ENCODE measurements around the gene ABHD12B.
"Not testable (repeated sequence)": the region's sequence is repeated elsewhere in the genome, so short reads cannot be mapped to it uniquely, and the experiment has no call there.

ABHD12B gene

DNA sequence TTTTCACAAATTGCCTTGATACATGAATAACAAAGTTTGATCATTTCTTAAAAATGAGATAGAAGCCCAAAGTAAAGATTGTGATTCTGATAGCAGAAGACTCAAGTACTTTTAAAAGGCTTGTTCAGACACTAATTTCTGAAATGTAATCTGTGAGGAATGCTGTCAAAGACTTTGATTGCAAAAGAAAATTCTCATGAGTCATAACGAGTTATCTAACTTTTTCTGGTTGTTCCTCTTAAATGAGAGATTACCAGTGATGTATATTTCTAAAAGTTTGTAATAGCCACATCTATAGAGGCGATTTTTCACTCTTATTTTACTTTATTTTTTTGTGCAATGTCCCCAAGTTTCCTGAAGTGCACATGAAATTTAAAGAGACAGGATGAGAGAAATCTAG lies 65.5 kb downstream of the ABHD12B start:
- no peak for DNase-seq

DNA sequence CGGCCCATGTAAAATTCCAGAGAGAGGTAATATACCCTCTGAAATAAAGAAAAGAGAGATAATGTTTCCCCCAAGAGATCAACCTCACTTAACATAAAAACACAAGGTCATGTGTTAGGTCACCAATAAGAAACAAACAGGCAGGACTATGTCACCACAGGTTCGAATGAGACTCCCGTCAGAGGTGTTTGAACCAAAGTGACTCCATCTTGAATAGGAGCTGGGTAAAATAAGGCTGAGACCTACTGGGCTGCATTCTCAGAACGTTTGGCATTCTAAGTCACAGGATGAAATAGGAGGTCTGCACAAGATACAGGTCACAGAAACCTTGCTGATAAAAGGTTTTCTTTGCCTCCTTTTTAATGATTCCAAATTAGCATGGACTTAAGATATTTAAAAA lies 65.9 kb downstream of the ABHD12B start:
- no peak for DNase-seq

- DNase-seq = no peak
Measured at GRCh38 chr14:50941151-50941550, 69.3 kb downstream of the ABHD12B start.

GRCh38 chr14:50941638-50942037 lies 69.8 kb downstream of the ABHD12B start:
- DNase-seq = not testable (repeated sequence)

DNA sequence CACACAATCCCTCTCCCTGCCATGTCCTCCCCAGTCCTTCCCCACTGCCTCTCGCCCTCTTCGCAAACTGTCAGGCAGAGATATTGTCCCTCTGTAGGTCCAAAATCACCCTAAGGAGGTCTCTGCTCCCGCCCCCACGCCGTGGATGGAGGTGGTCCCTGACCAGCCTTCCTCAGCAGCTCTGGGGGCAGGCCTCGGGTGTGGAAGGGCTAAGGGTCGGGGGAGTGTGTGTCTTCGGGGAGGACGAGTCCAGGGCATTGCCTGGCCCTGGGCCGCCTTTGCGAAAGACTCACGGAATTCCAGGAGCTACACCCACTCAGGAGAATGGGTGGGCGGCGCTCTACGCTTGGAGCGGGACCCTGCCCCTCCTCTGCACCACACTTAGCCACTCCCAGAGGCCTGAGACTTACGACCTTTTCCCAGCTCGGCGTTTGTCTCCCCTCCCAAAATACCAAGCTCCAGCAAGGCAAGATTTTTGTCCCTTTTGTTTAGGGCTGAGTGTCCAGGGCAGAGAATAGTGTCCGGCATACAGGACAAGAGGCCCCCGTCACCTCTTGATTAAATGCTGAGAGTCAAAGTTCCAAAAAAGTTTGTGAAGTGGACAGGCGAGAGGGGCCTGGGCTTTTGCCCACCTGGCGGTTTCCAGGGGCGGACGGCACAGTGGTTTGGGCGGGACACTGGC lies 71.5 kb downstream of the ABHD12B start:
- no peak for DNase-seq

- DNase-seq = peak; percentile 34
Measured at GRCh38 chr14:50943943-50944646, 72.2 kb downstream of the ABHD12B start, which contains the start of gene PYGL. Gene PYGL (minus strand): TSS chr14:50944483. CDS start chr14:50944403, 80 bp downstream.

GRCh38 chr14:50944647-50945413 lies 73.0 kb downstream of the ABHD12B start:
- DNase-seq = peak; percentile 31

- no peak for DNase-seq
Measured at GRCh38 chr14:50946234-50946935, 74.5 kb downstream of the ABHD12B start.

GRCh38 chr14:50947446-50947845 lies 75.6 kb downstream of the ABHD12B start:
- DNase-seq = no peak

DNA sequence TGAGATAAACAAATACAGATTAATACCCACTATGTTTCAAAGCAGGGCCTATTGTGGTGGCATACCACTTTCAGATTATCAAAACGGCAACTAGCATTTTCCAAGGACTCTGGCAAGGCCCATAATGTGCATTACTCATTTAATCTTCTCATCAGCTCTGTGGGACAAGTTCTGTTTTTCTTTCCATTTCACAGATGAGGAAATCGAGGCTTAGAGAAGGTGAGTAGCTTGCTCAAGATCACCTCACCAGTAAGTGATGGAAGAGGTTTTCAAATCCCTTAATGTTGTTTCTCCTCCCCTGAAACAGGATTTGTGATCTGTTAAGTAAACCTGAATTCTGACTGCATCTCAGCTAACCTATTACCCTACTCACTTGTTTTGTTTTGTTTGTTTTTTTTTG lies 76.4 kb downstream of the ABHD12B start:
- no peak for DNase-seq

- no peak for DNase-seq
Measured at GRCh38 chr14:50951032-50951431, 79.2 kb downstream of the ABHD12B start.

- DNase-seq = no peak
Measured at GRCh38 chr14:50953502-50953901, 81.6 kb downstream of the ABHD12B start.

Data from activated CD4-positive, CD25-positive, alpha-beta regulatory T cell treated with anti-CD3 and anti-CD28 coated beads, Interleukin-2, amount 50 U/mL, for 72 hours (primary cell).